Left lung (tissue), 14 donors: ENCODE data around the gene TEAD1. TPM values are rescaled to one million over a fixed set of nuclear protein-coding genes. Genes with fewer than 3 reads are reported as not detected.

ENCODE experiments used
- ATAC-seq: fragments of 200-7000 bp; cut with Tn5 transposase; one replicate; pipeline ENCODE4 v1.9.1; 2020; ENCODE audit warnings: moderate library complexity
- DNase-seq, 4 donors: peaks; one replicate each; pipeline ENCODE4 v3.0.0-alpha.2; 2013 to 2020
- H3K27ac ChIP-seq, 2 donors: fragments of 200-600 bp; sonication (generic) in 1 of 2; one replicate each; pipeline versions ENCODE4 v1.5.0 to v1.8.0; 2020 to 2021
- H3K27me3 ChIP-seq, 2 donors: fragments of 200-600 bp; sonication (generic) in 1 of 2; one replicate each; pipeline versions ENCODE4 v1.5.0 to v1.8.0; 2020 to 2021
- H3K36me3 ChIP-seq, 2 donors: fragments of 200-600 bp; sonication (generic) in 1 of 2; one replicate each; pipeline versions ENCODE4 v1.5.0 to v1.8.0; 2020 to 2021
- H3K4me1 ChIP-seq, 2 donors: fragments of 200-600 bp; one replicate each; pipeline ENCODE4 v1.8.0; 2021
- H3K4me3 ChIP-seq, 2 donors: fragments of 200-600 bp; sonication (generic) in 1 of 2; one replicate each; pipeline versions ENCODE4 v1.5.0 to v1.8.0; 2020 to 2021; ENCODE audit warnings: mild to moderate bottlenecking in 1 of 2
- H3K9me3 ChIP-seq, 2 donors: fragments of 200-600 bp; sonication (generic) in 1 of 2; one replicate each; pipeline versions ENCODE4 v1.5.0 to v1.8.0; 2020 to 2021
- CTCF ChIP-seq, 2 donors: fragments of 200-600 bp; sonication (generic) in 1 of 2; IDR thresholded peaks; one replicate each; pipeline versions ENCODE4 v1.5.0 to v1.8.0; 2021; ENCODE audit warnings: antibody characterized with exemption in 2 of 2
- intact Hi-C, 2 donors: fragments of 100-400 bp; cut with DNase I; formaldehyde crosslinking; loops; one replicate each; pipeline versions ENCODE4 v1.11.2 to v1.14.2; 2022
- long read RNA-seq, 12 donors: library from polyadenylated mRNA in 2 of 12; unstranded in 2 of 12; transcript quantifications; one replicate each; pipeline ENCODE4 v2.0.0 and lab custom pipeline, GENCODE V29; 2019 to 2026
- polyA plus RNA-seq, 6 donors: library from polyadenylated mRNA; unstranded; fragments of 120-200 nt; gene quantifications; one replicate each; pipeline ENCODE4 v1.2.1, GENCODE V29; 2013; ENCODE audit not compliant: insufficient read length in 6 of 6
- total RNA-seq, 2 donors: library from RNA; stranded (reverse); fragmentation: NEBNext Ultra II Directional; extraction: Animal tissue kit (Norgen Biotek cat#: 25700); gene quantifications; one replicate each; pipeline ENCODE4 v1.2.1, GENCODE V29; 2021
- donor health status: DM: no; HTN: yes; CAD: no.
- donor health status: DM: no; HTN: no; CAD: no.

TEAD1 gene
- total RNA-seq: 10 to 100 TPM; 58.1 to 87.3 TPM
- polyA plus RNA-seq: 100 to 1,000 TPM in 1 of 6 donors, 10 to 100 TPM in 5; 69.3 to 106 (median 87.9) TPM
- long read RNA-seq, donor 1, full-length matches to known transcripts: 4 of 37 reads
- long read RNA-seq, donor 1, partial matches to known transcripts: 33 of 37 reads
- long read RNA-seq, donor 1, other reads (novel, unspliced or antisense): 0 of 37 reads
- long read RNA-seq, donor 2, partial matches to known transcripts: 18 of 22 reads
- long read RNA-seq, donor 2, other reads (novel, unspliced or antisense): 0 of 22 reads
- long read RNA-seq, donor 3, full-length matches to known transcripts: 2 of 2 reads
- long read RNA-seq, donor 3, partial matches to known transcripts: 0 of 2 reads
- long read RNA-seq, donor 3, other reads (novel, unspliced or antisense): 0 of 2 reads
- long read RNA-seq, donor 4, partial matches to known transcripts: 0 of 2 reads
- long read RNA-seq, donor 4, other reads (novel, unspliced or antisense): 2 of 2 reads
- long read RNA-seq, donor 5, full-length matches to known transcripts: 2 of 14 reads
- long read RNA-seq, donor 5, partial matches to known transcripts: 12 of 14 reads
- long read RNA-seq, donor 5, other reads (novel, unspliced or antisense): 0 of 14 reads
- long read RNA-seq, donor 6, full-length matches to known transcripts: 3 of 43 reads
- long read RNA-seq, donor 6, partial matches to known transcripts: 40 of 43 reads
- long read RNA-seq, donor 6, other reads (novel, unspliced or antisense): 0 of 43 reads
- long read RNA-seq, donor 7, full-length matches to known transcripts: 1 of 9 reads
- long read RNA-seq, donor 7, partial matches to known transcripts: 8 of 9 reads
- long read RNA-seq, donor 7, other reads (novel, unspliced or antisense): 0 of 9 reads
- long read RNA-seq, donor 8, partial matches to known transcripts: 11 of 11 reads
- long read RNA-seq, donor 8, other reads (novel, unspliced or antisense): 0 of 11 reads
- long read RNA-seq, donor 9, partial matches to known transcripts: 0 of 1 reads
- long read RNA-seq, donor 9, other reads (novel, unspliced or antisense): 0 of 1 reads
- long read RNA-seq, donor 10: 0 reads
- long read RNA-seq, donor 11, partial matches to known transcripts: 12 of 16 reads
- long read RNA-seq, donor 11, other reads (novel, unspliced or antisense): 0 of 16 reads
- long read RNA-seq, donor 12, partial matches to known transcripts: 8 of 8 reads
- long read RNA-seq, donor 12, other reads (novel, unspliced or antisense): 0 of 8 reads

GRCh38 chr11:12673924-12674570 lies at the start of gene TEAD1:
Gene TEAD1 (plus strand): TSS chr11:12674421.
- peak; percentile 96 for ATAC-seq
- Histone ChIP-seq H3K36me3 (no peaks in the 10 kb centered on the region), H3K4me1 (peaks cover 8 to 23% of the 10 kb centered on the region in 2 donors), H3K9me3 (no peaks in the 10 kb centered on the region), H3K27me3 (peaks cover 0 to 72% of the 10 kb centered on the region in 2 donors), H3K27ac (peak within 1 kb of the TSS; percentile 88 to 96), H3K4me3 (peak within 1 kb of the TSS; percentile 56 to 59)
- no peak for TF ChIP-seq CTCF (IDR thresholded peaks at IDR 0.05)
- peak; percentile 94 to 97 (median 96) for DNase-seq
- intact Hi-C loops: no loop called here

- no peak for TF ChIP-seq CTCF (IDR thresholded peaks at IDR 0.05)
- H3K36me3 ChIP-seq: no peaks in the 10 kb centered on the region
- no peaks in the 10 kb centered on the region for H3K4me1 ChIP-seq
- no peak for DNase-seq
- H3K9me3 ChIP-seq: peaks cover 0 to 21% of the 10 kb centered on the region in 2 donors
- no peak overlapping the region for H3K4me3 ChIP-seq
- no peaks in the 10 kb centered on the region for H3K27me3 ChIP-seq
- ATAC-seq: no peak
- intact Hi-C loops: no loop called here
- no peak overlapping the region for H3K27ac ChIP-seq
These were observed 49.6 kb upstream of the TEAD1 start for GRCh38 chr11:12624595-12624994.

- intact Hi-C loops: no loop called here
- Histone ChIP-seq H3K4me1 (no peaks in the 10 kb centered on the region), H3K4me3 (no peak overlapping the region), H3K27me3 (no peaks in the 10 kb centered on the region), H3K9me3 (peaks cover 0 to 21% of the 10 kb centered on the region in 2 donors), H3K27ac (no peak overlapping the region), H3K36me3 (no peaks in the 10 kb centered on the region)
- no peak for TF ChIP-seq CTCF (IDR thresholded peaks at IDR 0.05)
- no peak for DNase-seq
- no peak for ATAC-seq
These were observed 48.7 kb upstream of the TEAD1 start for GRCh38 chr11:12625438-12626071.

- DNase-seq: no peak
- Histone ChIP-seq H3K27ac (no peak overlapping the region), H3K27me3 (no peaks in the 10 kb centered on the region), H3K9me3 (peaks cover 0 to 21% of the 10 kb centered on the region in 2 donors), H3K4me1 (no peaks in the 10 kb centered on the region), H3K36me3 (no peaks in the 10 kb centered on the region), H3K4me3 (no peak overlapping the region)
- ATAC-seq: no peak
- intact Hi-C loops: no loop called here
- no peak for TF ChIP-seq CTCF (IDR thresholded peaks at IDR 0.05)
These were observed 47.6 kb upstream of the TEAD1 start for GRCh38 chr11:12626616-12627015.
